ENCODE results near the gene VPS35. TPM values are rescaled to one million over a fixed set of nuclear protein-coding genes. Genes with fewer than 3 reads are reported as not detected.

VPS35 gene
- total RNA-seq, result 10 to 100 TPM; 43.3 to 60.5 TPM

GRCh38 chr16:46688654-46689364, at the start of gene VPS35:
TSS of gene VPS35 (minus strand) at chr16:46689178. CDS start at chr16:46689133, 45 bp downstream.
- H3K27me3 ChIP-seq, result no peaks in the 10 kb centered on the region
- peak within 1 kb of the TSS; percentile 73 to 83 for H3K4me3 ChIP-seq
- H3K27ac ChIP-seq, result peak within 1 kb of the TSS; percentile 91 to 94
- TF ChIP-seq CTCF (IDR thresholded peaks at IDR 0.05), result no peak
- peak; percentile 100 for DNase-seq (ENCODE audit: low spot score)
- no peaks in the 10 kb centered on the region for H3K36me3 ChIP-seq
- H3K4me1 ChIP-seq, result peaks cover 0 to 44% of the 10 kb centered on the region in 2 donors
- H3K9me3 ChIP-seq, result no peaks in the 10 kb centered on the region

- Histone ChIP-seq H3K27ac (peak overlapping the region; percentile 60 to 82), H3K4me3 (no peak overlapping the region), H3K36me3 (peaks cover 20% of the 10 kb centered on the region), H3K9me3 (no peaks in the 10 kb centered on the region), H3K4me1 (peaks cover 0 to 52% of the 10 kb centered on the region in 2 donors), H3K27me3 (no peaks in the 10 kb centered on the region)
- no peak for TF ChIP-seq CTCF (IDR thresholded peaks at IDR 0.05)
- DNase-seq (ENCODE audit: low spot score), result no peak
These were observed 48.7 kb upstream of the VPS35 start for GRCh38 chr16:46737621-46738214.

GRCh38 chr16:46736695-46737094, 47.7 kb upstream of the VPS35 start:
- Histone ChIP-seq H3K27me3 (no peaks in the 10 kb centered on the region), H3K4me3 (no peak overlapping the region), H3K36me3 (peaks cover 30% of the 10 kb centered on the region), H3K4me1 (peaks cover 0 to 59% of the 10 kb centered on the region in 2 donors), H3K9me3 (no peaks in the 10 kb centered on the region), H3K27ac (peak overlapping the region; percentile 60 to 82)
- TF ChIP-seq CTCF (IDR thresholded peaks at IDR 0.05), result no peak
- no peak for DNase-seq (ENCODE audit: low spot score)

GRCh38 chr16:46733319-46733830, 44.4 kb upstream of the VPS35 start:
- H3K4me3 ChIP-seq, result no peak overlapping the region
- no peak for TF ChIP-seq CTCF (IDR thresholded peaks at IDR 0.05)
- H3K9me3 ChIP-seq, result no peaks in the 10 kb centered on the region
- H3K27me3 ChIP-seq, result no peaks in the 10 kb centered on the region
- H3K4me1 ChIP-seq, result peaks cover 0 to 55% of the 10 kb centered on the region in 2 donors
- peaks cover 48% of the 10 kb centered on the region for H3K36me3 ChIP-seq
- no peak for DNase-seq (ENCODE audit: low spot score)
- peak overlapping the region; percentile 82 for H3K27ac ChIP-seq

- no peaks in the 10 kb centered on the region for H3K9me3 ChIP-seq
- DNase-seq (ENCODE audit: low spot score), result no peak
- no peak for TF ChIP-seq CTCF (IDR thresholded peaks at IDR 0.05)
- no peak overlapping the region for H3K4me3 ChIP-seq
- H3K27ac ChIP-seq, result peak overlapping the region; percentile 82
- no peaks in the 10 kb centered on the region for H3K27me3 ChIP-seq
- peaks cover 0 to 47% of the 10 kb centered on the region in 2 donors for H3K4me1 ChIP-seq
- peaks cover 50% of the 10 kb centered on the region for H3K36me3 ChIP-seq
These were observed 43.6 kb upstream of the VPS35 start for GRCh38 chr16:46732561-46732960.
